SK-N-SH treated with all-trans-retinoic acid at 6 μM for 48 hours (cell line): ENCODE data around the gene ELF3.
"Not testable (repeated sequence)": the region's sequence is repeated elsewhere in the genome, so short reads cannot be mapped to it uniquely, and the experiment has no call there.

ENCODE experiments used
- ATAC-seq: fragments of 200-7000 bp; cut with Tn5 transposase; 3 replicates; pipeline ENCODE4 v1.9.1; 2020; ENCODE audit warnings: mild to moderate bottlenecking, moderate library complexity
- ARNTL ChIP-seq: fragments of 450-650 bp; formaldehyde crosslinking; IDR thresholded peaks from 2 replicates; pipeline ENCODE4 v1.5.0; 2020; ENCODE audit warnings: low read depth, mild to moderate bottlenecking, moderate library complexity, borderline replicate concordance
- BACH2 ChIP-seq: fragments of 250-450 bp; sonication (Bioruptor Pico); IDR thresholded peaks from 2 replicates; pipeline ENCODE4 v1.9.0; 2021; ENCODE audit warnings: mild to moderate bottlenecking, borderline replicate concordance
- CSDC2 ChIP-seq: fragments of 250-450 bp; sonication (Bioruptor Pico); IDR thresholded peaks from 2 replicates; pipeline ENCODE4 v1.5.0; 2020; ENCODE audit warnings: mild to moderate bottlenecking, moderate library complexity
- ESRRG ChIP-seq: fragments of 250-450 bp; sonication (Bioruptor Pico); IDR thresholded peaks from 2 replicates; pipeline ENCODE4 v1.6.1; 2021; ENCODE audit warnings: mild to moderate bottlenecking
- GLIS3 ChIP-seq: fragments of 250-450 bp; sonication (Bioruptor Pico); IDR thresholded peaks from 2 replicates; pipeline ENCODE4 v1.5.0; 2020; ENCODE audit warnings: mild to moderate bottlenecking, moderate library complexity
- PATZ1 ChIP-seq: fragments of 250-450 bp; sonication (Bioruptor Pico); IDR thresholded peaks from 2 replicates; pipeline ENCODE4 v1.8.0; 2020; ENCODE audit warnings: mild to moderate bottlenecking, moderate library complexity, borderline replicate concordance
- PPARA ChIP-seq: fragments of 250-450 bp; sonication (Bioruptor Pico); IDR thresholded peaks from 2 replicates; pipeline ENCODE4 v1.5.0; 2020; ENCODE audit warnings: mild to moderate bottlenecking, borderline replicate concordance
- RARB ChIP-seq: fragments of 250-450 bp; sonication (Bioruptor Pico); IDR thresholded peaks from 2 replicates; pipeline ENCODE4 v1.8.0; 2021; ENCODE audit warnings: mild to moderate bottlenecking, moderate library complexity
- SNAI2 ChIP-seq: fragments of 250-450 bp; sonication (Bioruptor Pico); IDR thresholded peaks from 2 replicates; pipeline ENCODE4 v1.5.0; 2020; ENCODE audit warnings: mild to moderate bottlenecking, moderate library complexity
- TCF4 ChIP-seq: fragments of 250-450 bp; sonication (Bioruptor Pico); IDR thresholded peaks from 2 replicates; pipeline ENCODE4 v1.8.0; 2021; ENCODE audit warnings: mild to moderate bottlenecking, moderate library complexity, borderline replicate concordance
- TOX ChIP-seq: fragments of 250-450 bp; sonication (Bioruptor Pico); IDR thresholded peaks from 2 replicates; pipeline ENCODE4 v1.8.0; 2021; ENCODE audit warnings: mild to moderate bottlenecking, moderate library complexity, borderline replicate concordance
- TSHZ2 ChIP-seq: fragments of 250-450 bp; sonication (Bioruptor Pico); IDR thresholded peaks from 2 replicates; pipeline ENCODE4 v1.5.0; 2020; ENCODE audit warnings: mild to moderate bottlenecking, moderate library complexity
- ZC3H10 ChIP-seq: fragments of 250-450 bp; sonication (Bioruptor Pico); IDR thresholded peaks from 2 replicates; pipeline ENCODE4 v1.5.1; 2021; ENCODE audit warnings: mild to moderate bottlenecking, moderate library complexity
- ZFP3 ChIP-seq: fragments of 250-450 bp; sonication (Bioruptor Pico); IDR thresholded peaks from 2 replicates; pipeline ENCODE4 v1.5.0; 2020; ENCODE audit warnings: mild to moderate bottlenecking, moderate library complexity
- ZFP30 ChIP-seq: fragments of 450-650 bp; formaldehyde crosslinking; IDR thresholded peaks from 2 replicates; pipeline ENCODE4 v1.5.0; 2022; ENCODE audit warnings: mild to moderate bottlenecking, moderate library complexity
- ZNF70 ChIP-seq: fragments of 450-650 bp; formaldehyde crosslinking; IDR thresholded peaks from 2 replicates; pipeline ENCODE4 v1.5.0; 2020; ENCODE audit warnings: mild to moderate bottlenecking, moderate library complexity
- ZNF8 ChIP-seq: fragments of 450-650 bp; formaldehyde crosslinking; IDR thresholded peaks from 2 replicates; pipeline ENCODE4 v1.5.0; 2020; ENCODE audit warnings: mild to moderate bottlenecking, moderate library complexity
- TF ChIP-seq, protein P1 (sequence below): fragments of 250-450 bp; sonication (Bioruptor Pico); IDR thresholded peaks from 2 replicates; pipeline ENCODE4 v1.5.1; 2021; ENCODE audit warnings: mild to moderate bottlenecking, moderate library complexity
- TF ChIP-seq, protein P2 (sequence below): fragments of 250-450 bp; sonication (Bioruptor Pico); IDR thresholded peaks from 2 replicates; pipeline ENCODE4 v1.8.0; 2021; ENCODE audit warnings: low read depth, mild to moderate bottlenecking, moderate library complexity, borderline replicate concordance
- TF ChIP-seq, protein P3 (sequence below): fragments of 250-450 bp; sonication (Bioruptor Pico); IDR thresholded peaks from 2 replicates; pipeline ENCODE4 v1.5.1; 2020; ENCODE audit warnings: low read depth, mild to moderate bottlenecking, moderate library complexity

Gene ELF3

DNA sequence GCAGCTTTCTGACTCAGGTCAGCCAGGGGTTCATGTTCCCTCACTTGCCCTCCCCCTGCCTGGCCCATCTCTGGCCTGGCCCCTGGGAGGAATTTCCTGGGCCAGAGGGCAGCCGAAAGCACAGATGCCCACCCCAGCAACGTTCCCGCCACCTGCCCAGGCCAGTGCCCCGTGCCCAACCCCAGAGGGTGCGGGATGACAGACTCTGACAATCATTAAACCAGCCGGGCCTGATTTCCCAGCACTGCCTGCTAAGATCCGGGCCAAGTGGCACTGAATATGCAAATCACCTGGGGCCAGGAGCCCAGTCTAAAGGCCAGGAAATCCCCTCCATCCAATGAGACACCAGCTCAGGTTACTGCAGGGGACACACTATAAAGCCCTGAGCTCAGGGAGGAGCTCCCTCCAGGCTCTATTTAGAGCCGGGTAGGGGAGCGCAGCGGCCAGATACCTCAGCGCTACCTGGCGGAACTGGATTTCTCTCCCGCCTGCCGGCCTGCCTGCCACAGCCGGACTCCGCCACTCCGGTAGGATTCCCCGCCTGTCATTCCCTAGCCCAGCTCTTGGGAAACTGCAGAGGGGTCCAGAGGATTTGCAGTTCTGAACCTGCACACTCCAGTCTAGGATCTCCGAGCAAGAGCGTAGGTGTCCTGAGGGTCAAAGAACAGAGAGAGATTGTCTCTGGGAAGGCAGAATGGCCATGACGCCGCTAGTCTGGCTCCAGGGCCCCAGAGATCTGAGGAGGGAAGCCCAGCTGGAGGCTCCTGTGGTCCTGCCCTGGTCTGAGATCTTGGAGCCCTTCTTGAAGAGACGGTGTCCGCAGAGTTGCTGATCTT lies at the start of gene ELF3:
Gene ELF3 (plus strand): TSS at position 408 of the 836 bp plus-strand sequence. CDS start 550 bp downstream, outside the sequence.
- ATAC-seq: peak; percentile 4
- TF ChIP-seq ZC3H10 (CRISPR knock-in tag): no peak
- TF ChIP-seq GLIS3 (CRISPR knock-in tag): no peak
- TF ChIP-seq TSHZ2 (CRISPR knock-in tag): no peak
- no peak for TF ChIP-seq ESRRG (CRISPR knock-in tag)
- no peak for TF ChIP-seq BACH2 (CRISPR knock-in tag)
- no peak for TF ChIP-seq ZNF8 (CRISPR knock-in tag)
- TF ChIP-seq ZFP30 (CRISPR knock-in tag): no peak
- TF ChIP-seq, protein P1, sequence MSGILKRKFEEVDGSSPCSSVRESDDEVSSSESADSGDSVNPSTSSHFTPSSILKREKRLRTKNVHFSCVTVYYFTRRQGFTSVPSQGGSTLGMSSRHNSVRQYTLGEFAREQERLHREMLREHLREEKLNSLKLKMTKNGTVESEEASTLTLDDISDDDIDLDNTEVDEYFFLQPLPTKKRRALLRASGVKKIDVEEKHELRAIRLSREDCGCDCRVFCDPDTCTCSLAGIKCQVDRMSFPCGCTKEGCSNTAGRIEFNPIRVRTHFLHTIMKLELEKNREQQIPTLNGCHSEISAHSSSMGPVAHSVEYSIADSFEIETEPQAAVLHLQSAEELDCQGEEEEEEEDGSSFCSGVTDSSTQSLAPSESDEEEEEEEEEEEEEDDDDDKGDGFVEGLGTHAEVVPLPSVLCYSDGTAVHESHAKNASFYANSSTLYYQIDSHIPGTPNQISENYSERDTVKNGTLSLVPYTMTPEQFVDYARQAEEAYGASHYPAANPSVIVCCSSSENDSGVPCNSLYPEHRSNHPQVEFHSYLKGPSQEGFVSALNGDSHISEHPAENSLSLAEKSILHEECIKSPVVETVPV (CRISPR knock-in tag): no peak
- no peak for TF ChIP-seq RARB (CRISPR knock-in tag)
- TF ChIP-seq PPARA (CRISPR knock-in tag): no peak
- no peak for TF ChIP-seq TCF4 (CRISPR knock-in tag)
- no peak for TF ChIP-seq ZNF70
- TF ChIP-seq, all 23 proteins: peak for 0

DNA sequence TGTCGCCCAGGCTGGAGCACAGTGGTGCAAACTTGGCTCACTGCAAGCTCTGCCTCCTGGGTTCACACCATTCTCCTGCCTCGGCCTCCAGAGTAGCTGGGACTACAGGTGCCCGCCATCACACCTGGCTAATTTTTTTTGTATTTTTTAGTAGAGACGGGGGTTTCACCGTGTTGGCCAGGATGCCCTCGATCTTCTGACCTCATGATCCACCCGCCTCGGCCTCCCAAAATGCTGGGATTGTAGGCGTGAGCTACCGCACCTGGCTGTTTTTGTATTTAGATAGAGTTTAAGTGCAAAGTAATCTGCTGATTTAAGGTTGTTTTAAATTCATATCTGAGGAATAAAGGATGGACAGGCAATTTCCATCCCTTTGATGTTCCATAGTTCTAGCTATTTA lies 48.0 kb upstream of the ELF3 start:
- ATAC-seq: not testable (repeated sequence)

DNA sequence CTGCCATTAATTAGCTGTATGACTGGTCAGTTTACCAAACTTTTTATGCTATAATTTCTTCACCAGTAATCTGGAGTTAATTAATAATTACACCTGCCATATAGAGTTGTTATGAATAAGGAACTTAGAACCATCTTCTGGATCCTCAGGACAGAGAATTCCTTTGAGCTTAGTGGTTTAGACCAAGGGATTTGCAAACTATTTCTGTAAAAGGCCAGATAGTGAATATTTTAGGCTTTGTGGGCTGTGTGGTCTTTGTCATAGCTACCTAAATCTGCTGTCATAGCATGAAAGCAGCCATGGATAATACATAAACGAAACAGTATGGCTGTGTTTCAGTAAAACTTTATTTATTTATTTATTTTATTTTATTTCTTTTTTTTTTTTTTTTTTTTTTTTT lies 46.1 kb upstream of the ELF3 start:
- TF ChIP-seq GLIS3 (CRISPR knock-in tag) (no peak), BACH2 (CRISPR knock-in tag) (no peak), RARB (CRISPR knock-in tag) (no peak), ZC3H10 (CRISPR knock-in tag) (no peak), PATZ1 (CRISPR knock-in tag) (no peak), CSDC2 (CRISPR knock-in tag) (no peak), TSHZ2 (CRISPR knock-in tag) (no peak), PPARA (CRISPR knock-in tag) (no peak), TCF4 (CRISPR knock-in tag) (no peak), ZFP3 (CRISPR knock-in tag) (no peak), ARNTL (no peak), TOX (CRISPR knock-in tag) (no peak), ESRRG (CRISPR knock-in tag) (no peak), SNAI2 (no peak)
- TF ChIP-seq, protein P2, sequence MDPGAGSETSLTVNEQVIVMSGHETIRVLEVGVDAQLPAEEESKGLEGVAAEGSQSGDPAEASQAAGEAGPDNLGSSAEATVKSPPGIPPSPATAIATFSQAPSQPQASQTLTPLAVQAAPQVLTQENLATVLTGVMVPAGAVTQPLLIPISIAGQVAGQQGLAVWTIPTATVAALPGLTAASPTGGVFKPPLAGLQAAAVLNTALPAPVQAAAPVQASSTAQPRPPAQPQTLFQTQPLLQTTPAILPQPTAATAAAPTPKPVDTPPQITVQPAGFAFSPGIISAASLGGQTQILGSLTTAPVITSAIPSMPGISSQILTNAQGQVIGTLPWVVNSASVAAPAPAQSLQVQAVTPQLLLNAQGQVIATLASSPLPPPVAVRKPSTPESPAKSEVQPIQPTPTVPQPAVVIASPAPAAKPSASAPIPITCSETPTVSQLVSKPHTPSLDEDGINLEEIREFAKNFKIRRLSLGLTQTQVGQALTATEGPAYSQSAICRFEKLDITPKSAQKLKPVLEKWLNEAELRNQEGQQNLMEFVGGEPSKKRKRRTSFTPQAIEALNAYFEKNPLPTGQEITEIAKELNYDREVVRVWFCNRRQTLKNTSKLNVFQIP (CRISPR knock-in tag): no peak
- TF ChIP-seq, protein P1 (CRISPR knock-in tag): no peak
- TF ChIP-seq, protein P3, sequence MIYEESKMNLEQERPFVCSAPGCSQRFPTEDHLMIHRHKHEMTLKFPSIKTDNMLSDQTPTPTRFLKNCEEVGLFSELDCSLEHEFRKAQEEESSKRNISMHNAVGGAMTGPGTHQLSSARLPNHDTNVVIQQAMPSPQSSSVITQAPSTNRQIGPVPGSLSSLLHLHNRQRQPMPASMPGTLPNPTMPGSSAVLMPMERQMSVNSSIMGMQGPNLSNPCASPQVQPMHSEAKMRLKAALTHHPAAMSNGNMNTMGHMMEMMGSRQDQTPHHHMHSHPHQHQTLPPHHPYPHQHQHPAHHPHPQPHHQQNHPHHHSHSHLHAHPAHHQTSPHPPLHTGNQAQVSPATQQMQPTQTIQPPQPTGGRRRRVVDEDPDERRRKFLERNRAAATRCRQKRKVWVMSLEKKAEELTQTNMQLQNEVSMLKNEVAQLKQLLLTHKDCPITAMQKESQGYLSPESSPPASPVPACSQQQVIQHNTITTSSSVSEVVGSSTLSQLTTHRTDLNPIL (CRISPR knock-in tag): no peak
- TF ChIP-seq, all 23 proteins: peak for 0
- no peak for ATAC-seq
